Endometrial microvascular endothelial cells (primary cell): ENCODE results near the gene ME3. TPM values are rescaled to one million over a fixed set of nuclear protein-coding genes. Genes with fewer than 3 reads are reported as not detected.

Source experiments
- in situ Hi-C: cut with HindIII; loops from 2 replicates; pipeline ENCODE4 v1.10.0; 2017; ENCODE audit warnings: low sequenced_read_pairs, low pct_unique_long_range_greater_than_20kb; ENCODE audit errors: inconsistent ontology term
- total RNA-seq: library from RNA; depleted of rRNA; stranded (reverse); fragments of >200 nt; gene quantifications from one replicate; pipeline ENCODE4 v1.2.3, GENCODE V29; 2015; ENCODE audit errors: inconsistent ontology term

Gene ME3
- total RNA-seq, 1 donor from 2014 or later = 44.4 TPM

DNA sequence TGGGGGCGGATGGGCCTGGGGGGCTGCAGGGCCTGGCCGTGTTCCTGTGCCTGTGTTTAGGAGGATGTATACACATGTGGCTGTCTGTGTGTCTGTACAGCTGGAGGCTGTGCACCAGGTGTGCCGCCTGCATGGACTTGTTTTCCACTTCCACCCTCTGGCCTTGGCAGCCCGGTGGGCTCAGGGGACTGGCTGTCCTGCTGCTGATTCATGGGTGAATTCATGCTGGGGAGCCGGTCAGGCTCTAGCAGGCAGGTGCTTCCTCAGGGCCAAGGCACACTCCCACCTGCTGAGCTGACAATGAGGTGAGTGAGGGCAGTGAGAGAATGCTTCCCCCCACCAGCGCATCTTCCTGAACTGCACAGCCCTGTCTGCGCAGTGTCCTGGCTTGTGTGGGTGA is 209.3 kb downstream of the ME3 start:
- in situ Hi-C loops = no loop called here

DNA sequence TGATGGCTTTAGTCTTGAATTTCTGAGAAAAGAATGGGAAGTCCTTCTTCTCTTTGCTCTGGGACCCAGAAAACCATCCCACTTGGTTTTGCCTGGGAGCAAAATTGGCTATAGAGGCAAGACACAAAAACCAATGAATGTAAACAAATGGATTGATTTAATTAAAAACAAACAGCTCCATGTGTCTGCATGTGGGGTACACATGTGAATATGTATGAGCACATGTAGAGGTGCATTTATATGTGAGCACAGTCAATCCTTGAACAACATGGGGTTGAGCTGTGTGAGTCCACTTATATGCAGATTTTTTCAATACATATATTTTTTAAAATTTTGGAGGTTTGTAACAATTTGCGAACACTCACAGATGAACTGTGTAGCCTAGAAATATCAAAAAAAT is 210.5 kb downstream of the ME3 start:
- in situ Hi-C loops = no loop called here

DNA sequence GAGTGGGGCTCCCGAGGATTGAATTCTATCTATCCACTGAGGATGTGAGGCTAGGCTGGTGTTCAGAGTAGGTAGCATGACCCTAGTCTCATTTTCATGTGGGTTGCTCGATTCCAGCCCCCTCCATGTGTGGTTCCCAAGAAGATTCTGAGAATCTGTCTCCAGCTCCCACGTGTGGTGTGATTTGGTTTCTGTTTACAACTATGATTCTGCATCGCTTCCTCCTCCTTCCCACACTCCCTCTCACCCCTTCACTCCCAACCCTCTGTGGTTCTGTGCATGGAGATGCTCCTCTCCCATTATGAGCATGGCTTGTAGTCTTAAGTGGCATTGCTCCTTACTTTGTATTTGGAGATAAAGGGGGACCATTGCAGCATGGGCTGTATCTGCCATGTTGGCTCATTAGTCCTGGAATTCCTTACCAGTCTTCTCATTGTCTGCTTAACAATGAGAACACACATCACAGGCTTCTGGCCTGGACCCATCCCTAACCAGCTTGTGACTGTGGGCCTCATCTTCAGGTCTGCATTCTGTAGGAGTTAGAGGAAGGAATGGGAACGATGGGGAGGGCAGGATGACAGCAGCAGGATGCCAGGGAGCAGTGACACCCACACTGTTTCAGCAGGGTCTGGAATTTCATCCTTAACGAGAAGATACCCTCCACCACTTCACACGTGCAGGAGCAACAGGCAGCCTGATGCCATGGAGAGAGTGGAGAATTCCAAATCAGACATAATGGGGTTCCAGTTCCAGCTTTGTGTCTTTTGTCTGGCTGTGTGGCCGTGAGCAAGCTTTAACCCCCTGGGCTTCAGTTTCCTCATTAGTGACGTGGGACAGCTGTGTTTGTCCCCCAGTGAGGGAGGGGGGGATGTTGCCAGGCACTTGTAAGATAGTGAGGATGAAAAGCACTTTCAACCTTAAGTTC is 211.7 kb downstream of the ME3 start:
- in situ Hi-C loops = no loop called here

DNA sequence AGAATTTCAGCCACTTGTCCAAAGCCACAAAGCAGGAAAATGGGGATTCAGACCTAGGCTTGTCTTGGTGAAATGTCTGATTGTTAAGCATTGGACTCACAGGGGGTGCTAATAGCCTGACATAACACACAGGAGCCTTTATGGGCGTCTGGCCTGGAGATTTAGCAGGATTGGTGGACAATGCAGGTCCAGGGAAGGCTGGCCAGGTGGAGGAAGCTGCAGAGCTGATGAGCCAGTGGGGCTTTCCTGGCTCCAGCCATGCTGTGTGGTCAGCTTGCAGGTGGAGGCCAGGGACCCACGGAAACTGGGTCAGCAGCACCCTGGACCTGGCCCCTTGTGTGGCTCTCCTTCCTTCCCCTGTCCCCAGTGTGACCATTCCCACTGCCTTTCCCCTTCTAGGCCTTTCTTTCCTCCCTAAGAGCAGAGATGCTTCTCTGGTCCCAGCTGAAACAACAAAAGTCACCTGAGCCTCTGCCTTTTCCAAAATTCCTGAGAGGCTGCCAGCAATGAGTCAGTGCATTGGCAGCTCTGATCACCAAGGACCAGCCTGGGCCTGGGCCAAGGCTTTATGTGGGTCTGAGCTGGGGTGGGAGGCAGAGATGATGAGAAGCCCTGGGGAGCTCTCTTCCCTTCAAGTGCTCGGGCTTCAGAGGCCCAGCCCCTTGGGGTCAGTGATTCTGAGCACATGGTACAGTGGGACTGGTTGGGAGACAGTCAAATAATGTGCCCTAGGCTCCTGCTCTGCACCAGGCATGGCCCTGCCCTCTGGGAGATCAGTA is 212.5 kb downstream of the ME3 start:
- in situ Hi-C loops = no loop called here

DNA sequence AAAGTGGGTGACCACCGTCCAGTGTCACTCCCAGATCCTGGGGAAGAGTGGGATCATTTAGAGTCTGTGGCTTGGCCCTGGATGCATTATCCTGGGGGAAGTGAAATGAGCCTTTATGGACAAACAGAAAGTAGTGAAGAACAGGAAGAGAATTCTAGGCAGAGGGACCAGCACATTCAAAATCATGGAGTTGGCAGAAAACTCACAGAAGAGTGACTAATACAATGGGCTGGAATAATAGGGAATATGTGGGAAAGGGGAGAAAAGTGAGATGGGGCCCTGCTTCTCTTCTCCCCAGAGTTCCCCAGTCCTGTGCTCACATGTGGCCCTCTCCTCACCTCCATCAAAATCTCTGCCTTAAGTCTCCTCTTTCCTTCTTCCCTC is 213.4 kb downstream of the ME3 start:
- in situ Hi-C loops = no loop called here

DNA sequence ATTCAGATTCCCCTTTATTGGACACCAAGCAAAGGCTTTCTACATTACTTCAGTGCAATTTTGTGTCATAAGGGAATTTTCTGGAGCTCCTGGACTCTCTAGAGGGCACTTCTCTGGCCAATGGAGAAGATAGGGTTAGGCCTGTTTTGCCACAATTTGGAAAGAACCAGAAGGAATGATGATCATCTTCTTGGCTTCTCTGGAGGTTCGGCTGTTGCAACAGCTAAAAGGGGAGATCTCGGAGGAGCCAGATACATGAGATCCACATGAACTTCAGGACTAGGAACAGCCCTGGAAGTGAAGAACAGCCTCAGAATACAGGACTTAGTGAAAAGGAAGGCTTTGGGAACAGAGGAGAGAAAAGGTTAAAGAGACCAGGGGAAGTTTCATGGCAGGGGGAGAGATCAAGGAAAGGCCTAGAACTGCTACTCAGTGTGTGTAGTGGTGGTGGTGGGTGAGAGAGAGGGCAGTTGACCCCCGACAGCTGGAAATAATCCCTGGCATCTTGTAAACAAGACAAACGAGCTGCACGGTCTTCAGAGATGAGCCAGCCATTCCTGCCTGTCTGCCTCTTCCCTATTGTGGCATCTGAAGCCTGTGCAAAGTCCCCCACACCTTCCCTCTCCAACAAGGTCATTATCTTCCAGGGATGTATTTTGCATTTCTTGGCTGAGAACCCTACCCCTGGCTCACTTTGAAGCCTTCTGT is 214.0 kb downstream of the ME3 start:
- in situ Hi-C loops = no loop called here

DNA sequence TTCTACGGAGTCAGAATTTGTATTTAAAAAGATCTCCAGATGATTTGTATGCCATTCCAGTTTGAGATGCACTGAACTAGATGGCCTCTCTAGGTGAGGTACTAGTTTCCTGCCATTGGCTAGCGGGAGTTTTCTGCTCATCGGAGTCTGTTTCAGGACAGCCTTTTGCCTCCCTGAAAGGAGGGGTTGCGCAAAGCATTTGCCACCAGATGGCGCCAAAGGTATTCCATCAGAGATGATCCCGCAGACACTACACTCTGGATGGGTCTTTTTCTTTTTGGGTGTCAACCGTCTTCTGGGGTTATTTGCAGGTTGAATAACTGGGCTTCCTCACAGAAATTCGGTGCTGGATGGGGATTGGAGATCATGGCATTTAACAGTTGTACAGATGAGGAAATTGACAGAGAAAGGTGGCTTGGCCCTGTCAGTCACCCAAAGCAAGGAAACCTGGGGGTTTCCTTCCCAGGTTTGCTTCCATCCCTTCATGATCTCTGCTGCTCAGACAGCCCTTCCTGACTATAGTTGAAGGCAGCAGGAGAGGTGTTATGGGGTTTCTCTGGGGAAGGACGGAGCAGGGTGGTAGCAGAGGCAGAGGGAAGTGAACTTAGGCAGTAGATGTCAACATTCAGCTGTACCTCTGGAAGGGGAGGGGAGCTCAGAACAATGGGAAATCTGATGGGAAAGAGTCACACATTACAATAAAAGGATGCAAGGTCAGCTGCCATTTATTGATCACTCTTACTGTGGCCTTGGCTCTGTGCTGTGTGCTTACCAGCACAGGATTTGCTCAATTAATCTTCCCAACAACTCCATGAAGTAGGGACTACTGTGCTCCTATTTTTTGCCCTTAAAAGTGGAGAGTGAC is 216.1 kb downstream of the ME3 start:
- in situ Hi-C loops = no loop called here

DNA sequence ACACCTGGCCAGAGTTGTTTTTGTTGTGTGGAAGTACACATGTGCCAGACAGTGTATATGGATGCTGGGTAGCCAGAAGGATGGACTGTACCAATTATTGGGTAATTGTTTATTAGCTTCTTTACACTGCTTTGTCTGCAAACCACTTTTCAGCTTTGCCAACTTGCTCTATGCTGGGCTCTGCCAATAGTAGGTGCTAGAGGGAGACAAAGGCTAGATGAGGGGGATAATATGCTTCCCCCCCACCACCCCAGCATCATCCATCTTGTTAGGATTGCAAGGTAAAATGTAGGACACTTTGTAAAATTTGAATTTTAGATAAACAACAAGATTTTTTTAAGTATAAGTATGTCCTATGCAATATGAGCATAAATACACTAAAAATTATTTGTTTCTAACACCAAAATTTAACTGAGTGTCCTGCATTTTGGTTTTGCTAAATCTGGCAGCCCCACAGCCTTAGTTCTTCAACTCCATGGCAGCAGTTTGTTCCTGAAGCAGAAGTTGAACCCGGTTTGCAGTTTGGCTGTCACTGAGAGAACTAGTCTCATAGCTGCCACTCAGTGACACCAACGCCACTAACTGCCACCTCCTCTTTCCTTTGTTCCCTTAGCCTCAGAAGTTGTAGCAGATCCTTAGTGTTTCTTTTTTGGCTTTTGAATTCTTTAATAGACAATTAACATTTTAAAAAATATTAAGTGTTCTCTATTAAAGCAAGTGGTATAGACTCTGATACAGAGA is 219.0 kb downstream of the ME3 start:
- in situ Hi-C loops = no loop called here

DNA sequence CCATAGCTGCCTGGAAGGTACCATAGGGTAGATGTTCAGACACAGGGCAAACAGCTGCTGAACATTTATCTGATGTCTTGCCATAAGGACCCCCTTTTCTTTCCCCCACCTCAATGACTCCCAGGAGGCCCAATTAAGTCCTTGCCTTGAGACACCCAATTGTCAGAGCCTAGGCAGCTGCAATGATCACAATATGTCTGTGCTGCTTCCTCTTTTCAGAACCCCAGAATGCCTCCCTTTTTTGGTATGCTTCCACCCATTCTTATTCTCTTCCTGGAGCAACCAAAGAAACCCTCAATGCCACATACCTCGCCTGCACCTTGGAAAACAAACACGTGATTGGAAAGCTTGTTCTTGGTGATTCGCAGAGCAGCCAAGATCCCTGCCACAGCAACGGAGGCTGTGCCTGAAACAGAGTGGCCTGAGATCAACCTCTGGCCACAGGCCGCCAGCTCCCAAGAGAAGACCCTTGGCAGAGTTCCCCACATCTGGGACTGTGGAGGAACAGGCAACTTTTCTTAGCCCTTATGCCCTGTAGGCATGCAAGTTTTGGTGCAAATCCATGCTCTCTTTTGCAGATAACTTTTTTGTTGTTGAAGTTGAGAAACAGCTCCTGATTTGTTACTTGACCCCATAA is 222.3 kb downstream of the ME3 start:
- in situ Hi-C loops = no loop called here

DNA sequence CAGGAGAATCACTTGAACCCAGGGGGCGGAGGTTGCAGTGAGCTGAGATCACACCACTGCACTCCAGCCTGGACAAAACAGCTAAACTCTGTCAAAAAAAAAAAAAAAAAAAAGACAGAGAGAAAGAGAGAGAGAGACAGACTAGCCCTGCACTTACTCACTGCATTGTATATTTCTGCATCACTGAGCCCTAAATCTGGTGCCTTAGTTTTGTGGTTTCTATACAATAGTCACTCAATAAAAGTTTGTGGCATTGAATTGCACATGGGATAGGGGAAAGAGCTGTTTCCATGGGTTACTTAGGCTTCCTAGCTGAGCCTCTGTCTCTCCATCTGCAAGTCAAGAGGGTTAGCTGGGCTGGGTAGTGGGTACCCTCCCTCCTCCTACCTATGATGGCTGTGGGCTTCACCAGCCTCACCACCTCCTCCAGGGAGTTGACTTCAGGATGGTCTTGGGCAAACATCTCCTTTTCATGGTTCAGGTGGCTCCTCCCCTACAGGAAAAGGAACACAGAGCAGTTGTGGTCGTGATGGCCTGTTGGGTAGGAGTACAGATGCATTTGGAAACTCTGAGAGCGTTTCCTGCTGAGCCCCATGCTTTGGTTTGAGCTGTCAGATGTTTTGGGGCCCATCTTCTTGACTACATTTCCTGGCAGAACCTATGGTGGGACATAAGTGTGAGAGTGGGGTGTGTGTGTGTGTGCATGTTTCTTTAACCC is 224.5 kb downstream of the ME3 start:
- in situ Hi-C loops = no loop called here

DNA sequence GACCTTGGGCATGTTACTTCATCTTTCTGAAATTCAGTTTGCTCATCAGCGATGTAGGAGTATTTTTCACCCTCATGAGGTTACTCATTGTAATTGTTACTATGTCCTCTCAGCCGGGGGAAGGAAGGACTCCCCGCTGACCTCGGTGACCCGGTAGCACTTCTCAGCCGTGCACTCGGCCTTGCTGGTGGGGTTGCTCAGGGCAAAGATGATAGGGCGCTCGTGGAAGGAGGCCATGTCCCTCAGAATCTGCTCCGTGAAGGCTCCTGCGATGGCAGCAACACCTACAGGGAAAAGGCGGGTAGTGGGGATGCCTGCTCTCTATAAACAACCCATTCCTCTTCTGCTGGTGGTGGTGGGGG is 225.5 kb downstream of the ME3 start:
- in situ Hi-C loops = no loop called here

DNA sequence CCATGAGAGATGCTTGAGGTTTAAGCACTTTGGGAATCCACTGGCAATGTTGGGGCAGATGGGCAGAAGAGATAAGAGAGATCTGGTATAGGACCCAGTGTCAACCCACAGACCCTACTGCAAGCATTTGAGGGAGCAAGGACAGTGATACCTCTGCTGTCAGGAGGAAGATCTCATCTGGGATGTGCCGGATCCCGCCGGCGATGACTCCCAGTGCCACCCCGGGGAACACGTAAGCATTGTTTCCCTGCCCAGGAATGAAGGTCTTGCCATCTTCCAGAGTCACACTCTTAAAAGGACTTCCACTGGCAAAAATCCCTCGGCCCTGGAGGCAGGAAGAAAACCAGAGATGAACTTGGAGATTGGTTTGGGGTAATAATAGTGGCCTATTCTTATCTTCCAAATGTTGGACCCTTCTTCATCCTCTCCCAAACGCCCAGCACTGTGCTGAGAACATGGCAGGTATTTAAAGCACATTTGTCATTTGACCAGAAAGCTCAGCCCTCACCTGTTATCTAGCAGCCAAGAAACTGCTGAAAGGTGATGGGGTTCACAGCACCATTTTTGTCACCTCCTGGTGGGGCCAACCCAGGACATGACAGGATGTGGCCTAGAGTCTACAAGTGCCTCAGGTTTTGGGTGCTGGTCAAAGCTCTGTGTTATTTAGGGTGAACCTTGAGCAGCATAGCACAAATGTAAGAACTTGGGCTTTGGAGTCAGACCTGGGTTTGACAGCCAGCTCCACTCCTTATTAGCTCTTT is 226.1 kb downstream of the ME3 start:
- in situ Hi-C loops = no loop called here

DNA sequence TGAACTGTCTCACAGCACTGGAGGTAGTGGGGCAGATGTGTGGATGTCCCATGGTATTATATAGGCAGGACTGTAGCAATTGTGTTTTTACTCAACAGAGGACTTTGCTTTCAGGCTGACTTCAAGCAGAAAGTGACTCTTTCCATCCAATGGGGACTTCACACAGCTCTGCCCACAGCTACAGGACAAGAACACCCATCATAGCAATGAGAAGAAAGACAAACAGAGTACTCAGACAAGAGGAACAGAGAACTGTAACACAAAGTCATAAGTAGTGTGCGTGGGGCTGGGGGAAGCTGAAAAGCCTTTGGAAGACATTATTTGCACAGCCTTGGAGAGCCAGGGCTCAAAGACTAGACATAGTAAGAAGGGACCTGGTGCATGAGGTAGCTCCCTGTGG is 227.4 kb downstream of the ME3 start:
- in situ Hi-C loops = no loop called here

DNA sequence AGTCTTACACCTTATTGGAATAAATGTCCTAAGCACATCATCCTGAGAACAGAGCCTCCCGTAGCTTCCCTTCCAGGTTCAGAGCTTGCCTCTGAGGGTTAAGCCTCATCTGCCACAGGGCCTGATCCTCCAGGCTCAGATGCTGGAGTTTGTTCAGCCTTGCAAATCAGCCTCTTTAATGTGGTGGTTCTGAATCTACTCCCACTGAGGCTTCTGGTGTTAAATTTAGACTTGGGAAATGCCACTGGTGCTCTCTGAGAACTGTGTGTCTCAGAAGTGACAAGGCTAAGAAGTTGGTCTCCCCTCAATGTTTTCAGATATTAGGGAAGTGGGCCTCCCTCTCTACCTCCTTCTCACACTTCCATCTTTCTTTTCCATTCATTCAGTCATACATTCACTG is 229.0 kb downstream of the ME3 start:
- in situ Hi-C loops = no loop called here

DNA sequence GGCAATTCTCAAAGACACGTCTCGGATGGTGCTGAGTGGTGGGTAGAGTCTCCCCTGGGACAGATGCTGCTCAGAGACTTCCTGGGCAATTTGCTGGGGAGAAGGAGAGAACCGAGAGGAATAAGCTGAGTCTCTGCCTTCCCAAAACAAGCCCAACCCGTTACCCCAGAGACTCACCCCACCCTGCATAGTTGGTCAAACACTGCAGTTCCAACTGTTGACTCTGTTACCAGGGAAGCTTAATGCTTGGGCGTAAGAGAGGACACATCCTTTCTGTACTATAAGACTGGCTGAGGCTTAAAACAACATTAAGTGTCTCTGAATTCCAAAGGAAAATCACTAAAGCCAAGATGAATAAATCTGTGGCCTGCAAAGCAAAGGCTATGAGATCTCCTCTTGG is 229.6 kb downstream of the ME3 start:
- in situ Hi-C loops = no loop called here

DNA sequence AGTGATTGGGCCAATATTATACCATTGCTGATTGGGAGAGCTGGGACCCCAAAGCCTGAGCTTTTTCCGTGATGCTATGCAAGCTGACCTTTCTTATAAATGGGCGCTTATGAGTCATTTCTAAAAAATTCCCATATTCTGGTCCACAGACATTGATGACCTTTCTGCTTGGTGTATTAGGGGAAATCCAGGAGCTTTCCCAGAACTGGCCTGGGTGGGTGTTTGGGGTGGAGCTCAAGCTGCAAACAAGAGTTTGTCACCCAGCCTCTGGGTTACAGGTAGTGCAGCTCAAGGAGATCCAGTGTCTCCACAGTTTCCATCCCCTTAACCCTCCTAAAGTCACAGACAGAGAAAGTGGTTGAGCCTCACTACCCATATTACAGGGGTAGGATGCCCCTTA is 230.0 kb downstream of the ME3 start:
- in situ Hi-C loops = no loop called here
